WTC11 (cell line): ENCODE results near the gene LAMTOR1. TPM values are rescaled to one million over a fixed set of nuclear protein-coding genes. Genes with fewer than 3 reads are reported as not detected.

Source experiments
- ATAC-seq: fragments of 200-7000 bp; cut with Tn5 transposase; 2 replicates; pipeline ENCODE4 v1.10.0; 2021; ENCODE audit warnings: mild to moderate bottlenecking, moderate library complexity
- CTCF ChIA-PET: fragments of 300-600 bp; sonication (Branson Sonifier 250); formaldehyde crosslinking; loops from one replicate; lab custom pipeline; 2021; ENCODE audit warnings: antibody characterized with exemption; lab: Charles Lee
- POLR2A ChIA-PET: fragments of 350-600 bp; sonication (Branson Sonifier 250); formaldehyde crosslinking; loops from one replicate; lab custom pipeline; 2021; ENCODE audit warnings: antibody characterized with exemption; lab: Charles Lee
- DNase-seq: peaks from one replicate; pipeline ENCODE4 v3.0.0; 2021; ENCODE audit warnings: low spot score
- H3K27ac Mint-ChIP-seq: 2 replicates; pipeline ENCODE4 v1.8.0; 2021; ENCODE audit warnings: mixed read lengths
- H3K27me3 Mint-ChIP-seq: 2 replicates; pipeline ENCODE4 v1.8.0; 2021; ENCODE audit warnings: low read depth, mild to moderate bottlenecking, moderate library complexity, mixed read lengths
- H3K36me3 Mint-ChIP-seq: 2 replicates; pipeline ENCODE4 v1.8.0; 2021; ENCODE audit warnings: mixed read lengths
- H3K4me1 Mint-ChIP-seq: 2 replicates; pipeline ENCODE4 v1.8.0; 2022; ENCODE audit warnings: mixed read lengths
- H3K4me3 Mint-ChIP-seq: 2 replicates; pipeline ENCODE4 v1.8.0; 2021; ENCODE audit warnings: mild to moderate bottlenecking, moderate library complexity, mixed read lengths
- H3K9me3 Mint-ChIP-seq: 2 replicates; pipeline ENCODE4 v1.8.0; 2021; ENCODE audit warnings: mixed read lengths
- CBFB ChIP-seq: sonication (generic); formaldehyde crosslinking; IDR thresholded peaks from 2 replicates; pipeline ENCODE4 v1.8.1; 2022; ENCODE audit warnings: mild to moderate bottlenecking, low read depth, missing genetic modification reagents
- CREB1 ChIP-seq: sonication (generic); formaldehyde crosslinking; IDR thresholded peaks from 2 replicates; pipeline ENCODE4 v1.8.0; 2023; ENCODE audit warnings: mild to moderate bottlenecking, missing genetic modification reagents
- ELF4 ChIP-seq: sonication (generic); formaldehyde crosslinking; IDR thresholded peaks from 2 replicates; pipeline ENCODE4 v1.8.1; 2022; ENCODE audit warnings: low read depth, mild to moderate bottlenecking, moderate library complexity, missing genetic modification reagents
- ETV6 ChIP-seq: sonication (generic); formaldehyde crosslinking; IDR thresholded peaks from 2 replicates; pipeline ENCODE4 v1.8.1; 2022; ENCODE audit warnings: mild to moderate bottlenecking, missing genetic modification reagents
- GABPB1 ChIP-seq: sonication (generic); formaldehyde crosslinking; IDR thresholded peaks from 2 replicates; pipeline ENCODE4 v1.8.1; 2023; ENCODE audit warnings: mild to moderate bottlenecking, missing genetic modification reagents
- GRHL2 ChIP-seq: fragments of 250-450 bp; sonication (Bioruptor Pico); IDR thresholded peaks from 2 replicates; pipeline ENCODE4 v1.8.0; 2022; ENCODE audit warnings: mild to moderate bottlenecking, moderate library complexity; ENCODE audit not compliant: insufficient replicate concordance, severe bottlenecking
- GTF2I ChIP-seq: fragments of 250-450 bp; sonication (Bioruptor Pico); conservative IDR thresholded peaks from 2 replicates; pipeline ENCODE4 v1.4.0; 2021; ENCODE audit warnings: mild to moderate bottlenecking
- JUN ChIP-seq: sonication (generic); formaldehyde crosslinking; IDR thresholded peaks from 2 replicates; pipeline ENCODE4 v1.8.0; 2023; ENCODE audit warnings: mild to moderate bottlenecking, missing genetic modification reagents
- NR3C1 ChIP-seq: sonication (generic); formaldehyde crosslinking; conservative IDR thresholded peaks from 2 replicates; pipeline ENCODE4 v1.8.1; 2023; ENCODE audit warnings: low read depth, mild to moderate bottlenecking, missing genetic modification reagents
- PRRX2 ChIP-seq: fragments of 250-450 bp; sonication (Bioruptor Pico); IDR thresholded peaks from 2 replicates; pipeline ENCODE4 v1.8.0; 2021; ENCODE audit warnings: mild to moderate bottlenecking
- RELA ChIP-seq: sonication (generic); formaldehyde crosslinking; IDR thresholded peaks from 2 replicates; pipeline ENCODE4 v1.8.1; 2022; ENCODE audit warnings: missing genetic modification reagents, mild to moderate bottlenecking, borderline replicate concordance
- SP1 ChIP-seq: sonication (generic); formaldehyde crosslinking; conservative IDR thresholded peaks from 2 replicates; pipeline ENCODE4 v1.8.1; 2022; ENCODE audit warnings: missing genetic modification reagents
- TCF7 ChIP-seq: sonication (generic); formaldehyde crosslinking; IDR thresholded peaks from 2 replicates; pipeline ENCODE4 v1.8.0; 2022; ENCODE audit warnings: mild to moderate bottlenecking, low read depth, missing genetic modification reagents, moderate library complexity
- TEAD4 ChIP-seq: sonication (generic); formaldehyde crosslinking; IDR thresholded peaks from 2 replicates; pipeline ENCODE4 v1.8.0; 2022; ENCODE audit warnings: mild to moderate bottlenecking, missing genetic modification reagents
- ZNF138 ChIP-seq: sonication (generic); formaldehyde crosslinking; conservative IDR thresholded peaks from 2 replicates; pipeline ENCODE4 v1.8.1; 2022; ENCODE audit warnings: mild to moderate bottlenecking, moderate library complexity, missing genetic modification reagents
- ZNF416 ChIP-seq: fragments of 250-450 bp; sonication (Bioruptor Pico); IDR thresholded peaks from 2 replicates; pipeline ENCODE4 v1.9.0; 2021; ENCODE audit warnings: mild to moderate bottlenecking, inconsistent platforms
- ZNF671 ChIP-seq: fragments of 250-450 bp; sonication (Bioruptor Pico); IDR thresholded peaks from 2 replicates; pipeline ENCODE4 v1.8.0; 2021; ENCODE audit warnings: mild to moderate bottlenecking
- total RNA-seq: library from RNA; stranded (reverse); gene quantifications from 3 replicates; pipeline ENCODE4 v1.2.3, GENCODE V29; 2021
- TF ChIP-seq, protein P1 (sequence below): sonication (generic); formaldehyde crosslinking; IDR thresholded peaks from 2 replicates; pipeline ENCODE4 v1.8.1; 2022; ENCODE audit warnings: missing genetic modification reagents, borderline replicate concordance
- TF ChIP-seq, protein P2 (sequence below): sonication (generic); formaldehyde crosslinking; IDR thresholded peaks from 2 replicates; pipeline ENCODE4 v1.8.0; 2022; ENCODE audit warnings: mild to moderate bottlenecking, missing genetic modification reagents
- TF ChIP-seq, protein P3 (sequence below): fragments of 250-450 bp; sonication (Bioruptor Pico); IDR thresholded peaks from 2 replicates; pipeline ENCODE4 v1.9.0; 2021; ENCODE audit warnings: mild to moderate bottlenecking
- TF ChIP-seq, protein P4 (sequence below): sonication (generic); formaldehyde crosslinking; IDR thresholded peaks from 2 replicates; pipeline ENCODE4 v1.8.1; 2022; ENCODE audit warnings: low read depth, missing genetic modification reagents, borderline replicate concordance
- TF ChIP-seq, protein P5 (sequence below): sonication (generic); formaldehyde crosslinking; conservative IDR thresholded peaks from 2 replicates; pipeline ENCODE4 v1.8.1; 2023; ENCODE audit warnings: mild to moderate bottlenecking, low read depth, missing genetic modification reagents, moderate library complexity
- TF ChIP-seq, protein P6 (sequence below): sonication (generic); formaldehyde crosslinking; IDR thresholded peaks from 2 replicates; pipeline ENCODE4 v1.8.1; 2023; ENCODE audit warnings: mild to moderate bottlenecking, missing genetic modification reagents

LAMTOR1 gene
- total RNA-seq, 1 experiment from 2014 or later, result 79.4 TPM

DNA sequence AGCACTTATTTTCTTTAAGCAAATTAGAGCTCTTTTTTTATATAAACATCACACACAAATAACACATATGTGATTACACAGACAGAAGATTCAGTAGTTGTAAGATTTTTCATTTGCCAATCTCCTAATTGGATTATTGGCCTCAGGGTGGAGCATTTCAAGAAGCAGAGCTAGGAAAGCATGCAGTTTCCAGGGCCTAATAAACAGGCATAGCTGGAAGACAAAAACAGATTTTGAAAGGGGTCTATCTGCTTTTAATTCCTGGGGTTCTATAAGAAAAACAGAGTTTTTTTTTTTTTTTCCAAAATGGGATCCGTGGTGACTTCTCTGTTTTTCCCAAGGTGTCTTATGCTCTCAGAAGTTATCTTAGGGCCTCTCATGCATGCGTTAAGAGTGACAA lies 24.8 kb upstream of the LAMTOR1 start (continued):
- TF ChIP-seq, protein P1, sequence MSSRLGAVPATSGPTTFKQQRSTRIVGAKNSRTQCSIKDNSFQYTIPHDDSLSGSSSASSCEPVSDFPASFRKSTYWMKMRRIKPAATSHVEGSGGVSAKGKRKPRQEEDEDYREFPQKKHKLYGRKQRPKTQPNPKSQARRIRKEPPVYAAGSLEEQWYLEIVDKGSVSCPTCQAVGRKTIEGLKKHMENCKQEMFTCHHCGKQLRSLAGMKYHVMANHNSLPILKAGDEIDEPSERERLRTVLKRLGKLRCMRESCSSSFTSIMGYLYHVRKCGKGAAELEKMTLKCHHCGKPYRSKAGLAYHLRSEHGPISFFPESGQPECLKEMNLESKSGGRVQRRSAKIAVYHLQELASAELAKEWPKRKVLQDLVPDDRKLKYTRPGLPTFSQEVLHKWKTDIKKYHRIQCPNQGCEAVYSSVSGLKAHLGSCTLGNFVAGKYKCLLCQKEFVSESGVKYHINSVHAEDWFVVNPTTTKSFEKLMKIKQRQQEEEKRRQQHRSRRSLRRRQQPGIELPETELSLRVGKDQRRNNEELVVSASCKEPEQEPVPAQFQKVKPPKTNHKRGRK (CRISPR knock-in tag), result no peak
- TF ChIP-seq CBFB (CRISPR knock-in tag) (no peak), ELF4 (CRISPR knock-in tag) (no peak), GRHL2 (CRISPR knock-in tag) (no peak), TEAD4 (CRISPR knock-in tag) (no peak), ZNF671 (CRISPR knock-in tag) (no peak)

DNA sequence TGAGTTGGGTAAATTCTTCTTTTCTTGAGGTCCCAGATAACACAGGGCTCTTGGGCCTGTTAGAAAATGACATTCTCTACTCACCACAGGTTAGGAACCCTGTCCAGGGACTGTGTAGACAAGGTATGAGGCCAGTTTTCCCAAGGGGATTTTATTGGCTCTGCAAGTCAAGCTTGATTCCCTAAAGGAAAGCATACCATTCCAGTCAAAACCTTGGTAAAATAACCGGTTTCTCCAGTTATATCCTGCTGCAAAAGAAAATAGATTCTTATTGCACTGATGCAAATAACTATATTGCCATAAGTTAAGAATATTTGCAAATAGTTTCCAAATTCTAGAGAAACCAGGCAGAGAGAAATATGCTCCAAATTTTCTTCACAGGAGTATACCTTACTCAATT lies 22.9 kb upstream of the LAMTOR1 start:
- H3K4me1 Mint-ChIP-seq, result no peaks in the 10 kb centered on the region
- CTCF ChIA-PET, result no interaction called here
- peaks cover 29% of the 10 kb centered on the region for H3K36me3 Mint-ChIP-seq
- ATAC-seq (no peak), DNase-seq (no peak)
- POLR2A ChIA-PET, result no interaction called here
- H3K9me3 Mint-ChIP-seq, result peaks cover 68% of the 10 kb centered on the region
- H3K4me3 Mint-ChIP-seq, result no peak overlapping the region
- no peak overlapping the region for H3K27ac Mint-ChIP-seq
- H3K27me3 Mint-ChIP-seq, result peaks cover 72% of the 10 kb centered on the region
- TF ChIP-seq ETV6 (CRISPR knock-in tag) (no peak), CREB1 (CRISPR knock-in tag) (no peak), NR3C1 (CRISPR knock-in tag) (no peak)
- TF ChIP-seq, protein P2, sequence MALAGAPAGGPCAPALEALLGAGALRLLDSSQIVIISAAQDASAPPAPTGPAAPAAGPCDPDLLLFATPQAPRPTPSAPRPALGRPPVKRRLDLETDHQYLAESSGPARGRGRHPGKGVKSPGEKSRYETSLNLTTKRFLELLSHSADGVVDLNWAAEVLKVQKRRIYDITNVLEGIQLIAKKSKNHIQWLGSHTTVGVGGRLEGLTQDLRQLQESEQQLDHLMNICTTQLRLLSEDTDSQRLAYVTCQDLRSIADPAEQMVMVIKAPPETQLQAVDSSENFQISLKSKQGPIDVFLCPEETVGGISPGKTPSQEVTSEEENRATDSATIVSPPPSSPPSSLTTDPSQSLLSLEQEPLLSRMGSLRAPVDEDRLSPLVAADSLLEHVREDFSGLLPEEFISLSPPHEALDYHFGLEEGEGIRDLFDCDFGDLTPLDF (CRISPR knock-in tag), result no peak

DNA sequence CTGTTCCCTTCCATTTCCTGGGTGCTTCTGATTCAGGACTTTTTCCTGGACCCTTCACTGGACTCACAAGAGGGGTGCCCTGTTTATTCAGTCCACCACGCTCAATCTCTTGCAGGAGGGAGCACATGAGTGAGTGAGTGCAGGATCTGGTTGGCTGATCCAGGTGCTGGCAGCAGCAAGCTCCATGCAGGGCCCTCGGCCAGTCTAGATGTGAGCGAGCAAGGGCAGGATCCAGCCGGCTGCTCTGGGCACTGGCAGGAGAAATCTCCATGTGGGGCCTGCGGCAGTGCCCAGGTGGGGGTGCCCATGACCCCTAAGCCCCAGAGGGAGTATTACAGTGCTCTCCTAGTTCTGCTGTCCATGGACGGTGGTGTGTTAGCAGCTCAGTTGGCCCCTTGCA lies 20.9 kb upstream of the LAMTOR1 start:
- ChIA-PET POLR2A (no interaction called here), CTCF (interaction anchor here (0.6 kb wide), 1 partner anchor 547 kb away, joined by 4 read pairs; no protein-coding TSS in a partner anchor)
- ATAC-seq, result no peak
- H3K27me3 Mint-ChIP-seq, result peaks cover 70% of the 10 kb centered on the region
- peaks cover 25% of the 10 kb centered on the region for H3K36me3 Mint-ChIP-seq
- no peak overlapping the region for H3K27ac Mint-ChIP-seq
- peaks cover 58% of the 10 kb centered on the region for H3K9me3 Mint-ChIP-seq
- H3K4me3 Mint-ChIP-seq, result no peak overlapping the region
- DNase-seq, result no peak
- no peaks in the 10 kb centered on the region for H3K4me1 Mint-ChIP-seq
- TF ChIP-seq ZNF416 (CRISPR knock-in tag) (no peak), TCF7 (CRISPR knock-in tag) (no peak), RELA (no peak), JUN (CRISPR knock-in tag) (no peak), PRRX2 (CRISPR knock-in tag) (no peak), GABPB1 (CRISPR knock-in tag) (no peak), GTF2I (CRISPR knock-in tag) (no peak), SP1 (CRISPR knock-in tag) (no peak), ZNF138 (no peak)
- TF ChIP-seq, protein P2 (CRISPR knock-in tag), result no peak
- TF ChIP-seq, protein P3, sequence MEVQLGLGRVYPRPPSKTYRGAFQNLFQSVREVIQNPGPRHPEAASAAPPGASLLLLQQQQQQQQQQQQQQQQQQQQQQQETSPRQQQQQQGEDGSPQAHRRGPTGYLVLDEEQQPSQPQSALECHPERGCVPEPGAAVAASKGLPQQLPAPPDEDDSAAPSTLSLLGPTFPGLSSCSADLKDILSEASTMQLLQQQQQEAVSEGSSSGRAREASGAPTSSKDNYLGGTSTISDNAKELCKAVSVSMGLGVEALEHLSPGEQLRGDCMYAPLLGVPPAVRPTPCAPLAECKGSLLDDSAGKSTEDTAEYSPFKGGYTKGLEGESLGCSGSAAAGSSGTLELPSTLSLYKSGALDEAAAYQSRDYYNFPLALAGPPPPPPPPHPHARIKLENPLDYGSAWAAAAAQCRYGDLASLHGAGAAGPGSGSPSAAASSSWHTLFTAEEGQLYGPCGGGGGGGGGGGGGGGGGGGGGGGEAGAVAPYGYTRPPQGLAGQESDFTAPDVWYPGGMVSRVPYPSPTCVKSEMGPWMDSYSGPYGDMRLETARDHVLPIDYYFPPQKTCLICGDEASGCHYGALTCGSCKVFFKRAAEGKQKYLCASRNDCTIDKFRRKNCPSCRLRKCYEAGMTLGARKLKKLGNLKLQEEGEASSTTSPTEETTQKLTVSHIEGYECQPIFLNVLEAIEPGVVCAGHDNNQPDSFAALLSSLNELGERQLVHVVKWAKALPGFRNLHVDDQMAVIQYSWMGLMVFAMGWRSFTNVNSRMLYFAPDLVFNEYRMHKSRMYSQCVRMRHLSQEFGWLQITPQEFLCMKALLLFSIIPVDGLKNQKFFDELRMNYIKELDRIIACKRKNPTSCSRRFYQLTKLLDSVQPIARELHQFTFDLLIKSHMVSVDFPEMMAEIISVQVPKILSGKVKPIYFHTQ (CRISPR knock-in tag), result no peak
- TF ChIP-seq, protein P4, sequence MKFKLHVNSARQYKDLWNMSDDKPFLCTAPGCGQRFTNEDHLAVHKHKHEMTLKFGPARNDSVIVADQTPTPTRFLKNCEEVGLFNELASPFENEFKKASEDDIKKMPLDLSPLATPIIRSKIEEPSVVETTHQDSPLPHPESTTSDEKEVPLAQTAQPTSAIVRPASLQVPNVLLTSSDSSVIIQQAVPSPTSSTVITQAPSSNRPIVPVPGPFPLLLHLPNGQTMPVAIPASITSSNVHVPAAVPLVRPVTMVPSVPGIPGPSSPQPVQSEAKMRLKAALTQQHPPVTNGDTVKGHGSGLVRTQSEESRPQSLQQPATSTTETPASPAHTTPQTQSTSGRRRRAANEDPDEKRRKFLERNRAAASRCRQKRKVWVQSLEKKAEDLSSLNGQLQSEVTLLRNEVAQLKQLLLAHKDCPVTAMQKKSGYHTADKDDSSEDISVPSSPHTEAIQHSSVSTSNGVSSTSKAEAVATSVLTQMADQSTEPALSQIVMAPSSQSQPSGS (CRISPR knock-in tag), result no peak
- TF ChIP-seq, protein P5, sequence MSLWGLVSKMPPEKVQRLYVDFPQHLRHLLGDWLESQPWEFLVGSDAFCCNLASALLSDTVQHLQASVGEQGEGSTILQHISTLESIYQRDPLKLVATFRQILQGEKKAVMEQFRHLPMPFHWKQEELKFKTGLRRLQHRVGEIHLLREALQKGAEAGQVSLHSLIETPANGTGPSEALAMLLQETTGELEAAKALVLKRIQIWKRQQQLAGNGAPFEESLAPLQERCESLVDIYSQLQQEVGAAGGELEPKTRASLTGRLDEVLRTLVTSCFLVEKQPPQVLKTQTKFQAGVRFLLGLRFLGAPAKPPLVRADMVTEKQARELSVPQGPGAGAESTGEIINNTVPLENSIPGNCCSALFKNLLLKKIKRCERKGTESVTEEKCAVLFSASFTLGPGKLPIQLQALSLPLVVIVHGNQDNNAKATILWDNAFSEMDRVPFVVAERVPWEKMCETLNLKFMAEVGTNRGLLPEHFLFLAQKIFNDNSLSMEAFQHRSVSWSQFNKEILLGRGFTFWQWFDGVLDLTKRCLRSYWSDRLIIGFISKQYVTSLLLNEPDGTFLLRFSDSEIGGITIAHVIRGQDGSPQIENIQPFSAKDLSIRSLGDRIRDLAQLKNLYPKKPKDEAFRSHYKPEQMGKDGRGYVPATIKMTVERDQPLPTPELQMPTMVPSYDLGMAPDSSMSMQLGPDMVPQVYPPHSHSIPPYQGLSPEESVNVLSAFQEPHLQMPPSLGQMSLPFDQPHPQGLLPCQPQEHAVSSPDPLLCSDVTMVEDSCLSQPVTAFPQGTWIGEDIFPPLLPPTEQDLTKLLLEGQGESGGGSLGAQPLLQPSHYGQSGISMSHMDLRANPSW (CRISPR knock-in tag), result no peak
- TF ChIP-seq, protein P6, sequence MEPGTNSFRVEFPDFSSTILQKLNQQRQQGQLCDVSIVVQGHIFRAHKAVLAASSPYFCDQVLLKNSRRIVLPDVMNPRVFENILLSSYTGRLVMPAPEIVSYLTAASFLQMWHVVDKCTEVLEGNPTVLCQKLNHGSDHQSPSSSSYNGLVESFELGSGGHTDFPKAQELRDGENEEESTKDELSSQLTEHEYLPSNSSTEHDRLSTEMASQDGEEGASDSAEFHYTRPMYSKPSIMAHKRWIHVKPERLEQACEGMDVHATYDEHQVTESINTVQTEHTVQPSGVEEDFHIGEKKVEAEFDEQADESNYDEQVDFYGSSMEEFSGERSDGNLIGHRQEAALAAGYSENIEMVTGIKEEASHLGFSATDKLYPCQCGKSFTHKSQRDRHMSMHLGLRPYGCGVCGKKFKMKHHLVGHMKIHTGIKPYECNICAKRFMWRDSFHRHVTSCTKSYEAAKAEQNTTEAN (CRISPR knock-in tag), result no peak
